GM18505 (cell line): ENCODE data around the gene AKAP6.

Source experiments
- ATAC-seq: cut with Tn5 transposase; IDR thresholded peaks from one replicate; pipeline ENCODE4 v1.9.1; 2021; ENCODE audit not compliant: unreplicated experiment
- POLR2A ChIP-seq: IDR thresholded peaks from 4 replicates; pipeline ENCODE4 v1.6.1; 2011; ENCODE audit warnings: borderline replicate concordance; ENCODE audit not compliant: insufficient read depth, insufficient read length; ENCODE audit errors: extremely low read depth

AKAP6 gene

DNA sequence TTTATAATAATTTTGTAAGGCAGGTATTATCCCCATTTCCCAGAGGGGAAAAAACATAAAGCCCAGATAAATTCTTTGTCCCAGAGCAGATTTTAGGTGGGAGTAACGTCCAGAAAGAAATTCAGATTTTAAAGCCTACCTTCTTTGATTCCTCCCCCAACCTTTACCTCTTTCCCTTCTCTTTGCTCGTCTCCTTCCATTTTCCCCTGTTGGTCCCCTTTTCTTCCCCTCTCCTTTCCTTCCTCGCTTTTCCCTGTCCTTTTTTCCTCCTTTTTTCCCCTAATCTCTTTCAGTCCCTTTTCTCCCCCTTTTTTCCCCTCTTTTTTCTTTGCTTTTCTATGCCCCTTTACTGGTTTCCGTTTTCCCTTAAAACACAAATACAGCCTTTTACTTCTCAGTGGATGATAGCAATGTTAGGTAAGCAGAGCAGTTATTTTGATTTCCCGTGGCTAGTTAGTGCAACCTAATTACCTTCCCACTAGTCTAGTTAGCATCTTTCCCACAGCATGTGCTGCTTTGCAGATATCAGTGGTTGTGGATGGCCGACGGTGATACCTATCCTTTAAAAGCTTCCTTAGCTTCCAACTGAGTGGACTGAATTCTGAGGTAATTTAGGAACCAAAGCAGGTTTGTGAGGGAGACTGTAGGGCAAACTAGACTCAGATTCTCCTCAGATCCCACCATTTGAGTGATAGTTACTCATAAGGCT, 10.9 kb upstream of the AKAP6 start:
- ATAC-seq, result no peak
- no peak for TF ChIP-seq POLR2A

DNA sequence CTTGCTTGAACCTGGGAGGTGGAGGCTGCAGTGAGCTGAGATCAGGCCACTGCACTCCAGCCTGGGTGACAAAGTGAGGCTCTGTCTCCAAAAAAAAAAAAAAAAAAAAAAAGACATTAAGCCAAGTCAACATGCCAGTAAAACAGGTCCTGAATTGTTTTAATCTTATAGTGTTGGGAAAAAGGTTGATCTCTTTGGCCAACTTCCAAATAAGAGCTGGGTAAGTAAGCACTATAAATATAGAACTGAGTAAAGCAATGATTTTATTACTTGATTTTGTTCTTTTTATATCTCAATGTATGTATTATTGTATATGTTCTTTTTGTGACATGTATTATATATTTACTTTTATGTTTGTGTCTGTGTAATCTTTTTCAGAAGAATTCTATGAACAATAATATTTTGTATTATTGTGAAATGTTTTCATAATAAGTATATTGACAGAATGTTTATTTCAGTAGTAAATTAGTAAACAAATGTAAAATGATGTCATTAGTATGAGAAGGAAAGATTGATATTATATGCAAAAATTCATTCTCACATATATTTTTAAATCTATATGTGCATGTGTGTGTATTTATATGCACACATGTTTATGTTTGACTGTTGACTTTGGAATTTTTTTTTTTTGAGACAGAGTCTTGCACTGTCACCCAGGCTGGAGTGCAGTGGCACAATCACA, 9.6 kb upstream of the AKAP6 start:
- no peak for TF ChIP-seq POLR2A
- no peak for ATAC-seq

DNA sequence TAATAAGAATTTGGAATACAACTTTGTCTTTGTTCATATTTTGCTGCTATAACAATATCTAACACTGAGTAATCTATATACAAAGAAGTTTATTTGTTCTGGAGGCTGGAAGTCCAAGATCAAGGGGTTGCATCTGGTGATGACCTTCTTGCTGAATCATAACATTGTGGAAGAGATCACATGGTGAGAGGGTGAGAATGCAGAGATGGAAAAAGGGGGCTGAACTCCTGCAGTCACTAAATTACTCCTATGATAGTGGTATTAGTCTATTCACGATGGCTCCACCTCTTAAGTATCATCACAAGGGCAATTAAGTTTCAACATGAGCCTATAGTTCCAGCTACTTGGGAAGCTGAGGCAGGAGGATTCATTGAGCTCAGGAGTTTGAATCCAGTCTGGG, 4.5 kb upstream of the AKAP6 start:
- ATAC-seq, result no peak
- no peak for TF ChIP-seq POLR2A

DNA sequence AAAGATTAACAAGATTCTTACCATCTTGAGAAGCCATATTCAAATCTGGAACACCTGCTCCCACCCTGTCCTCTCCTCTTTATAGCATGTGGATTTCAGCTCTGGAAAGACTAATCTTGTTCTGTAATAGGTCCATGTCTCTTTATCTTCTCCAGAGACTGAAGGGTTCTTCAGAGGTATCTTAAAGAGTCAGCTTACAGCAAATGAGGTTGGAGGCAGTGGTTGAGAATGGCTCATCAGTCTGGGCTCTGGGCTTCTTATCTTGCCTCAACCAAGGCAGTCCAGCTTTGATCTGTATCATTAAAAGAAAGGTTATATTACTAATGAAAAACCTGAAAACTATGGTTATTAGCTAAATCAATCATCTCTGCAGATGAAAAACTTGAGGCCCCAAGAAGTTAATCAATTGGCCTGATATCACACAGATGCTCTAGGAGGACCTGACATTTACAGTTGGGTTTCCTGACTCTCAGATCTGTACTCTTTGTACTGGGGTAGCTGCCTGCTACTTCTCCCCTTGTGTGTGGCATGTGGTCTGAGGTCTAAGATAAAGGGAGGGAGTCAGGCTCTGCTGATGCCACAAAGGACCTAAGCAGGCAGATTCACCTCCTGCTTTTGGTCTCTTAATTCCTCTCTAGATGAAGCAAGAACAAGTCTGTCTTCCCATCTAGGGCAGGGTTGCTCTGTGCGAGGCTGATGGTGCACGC, 1.7 kb upstream of the AKAP6 start:
- no peak for TF ChIP-seq POLR2A
- no peak for ATAC-seq

DNA sequence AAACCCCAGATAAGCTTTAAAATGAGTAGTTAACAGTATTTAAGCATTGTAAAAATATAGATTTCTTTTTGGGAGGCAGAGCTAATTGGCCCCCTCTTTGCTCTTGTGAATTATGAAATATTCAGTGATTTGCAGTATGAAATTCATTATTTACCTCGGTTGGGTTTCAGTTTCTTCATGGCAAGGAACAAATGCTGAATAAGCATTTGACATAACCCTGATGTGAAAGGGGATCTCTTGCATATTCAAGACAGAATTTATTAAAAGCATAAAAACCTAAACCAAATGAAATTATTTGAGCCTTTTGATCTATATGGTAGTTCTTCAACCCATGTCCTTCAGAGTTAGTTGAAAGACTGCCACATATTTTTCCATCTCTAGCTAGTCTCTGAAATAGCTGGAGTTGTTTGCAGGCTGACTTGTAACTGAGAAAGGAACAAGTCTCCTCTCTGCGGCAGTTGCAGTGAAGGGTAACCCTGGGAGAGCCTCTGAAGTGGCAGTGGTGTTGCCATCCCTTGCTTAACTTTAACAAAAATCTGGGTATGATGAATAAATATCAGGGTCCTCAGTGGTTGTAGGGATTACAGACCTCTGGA, 690 bp downstream of the AKAP6 start:
- no peak for ATAC-seq
- TF ChIP-seq POLR2A, result no peak

DNA sequence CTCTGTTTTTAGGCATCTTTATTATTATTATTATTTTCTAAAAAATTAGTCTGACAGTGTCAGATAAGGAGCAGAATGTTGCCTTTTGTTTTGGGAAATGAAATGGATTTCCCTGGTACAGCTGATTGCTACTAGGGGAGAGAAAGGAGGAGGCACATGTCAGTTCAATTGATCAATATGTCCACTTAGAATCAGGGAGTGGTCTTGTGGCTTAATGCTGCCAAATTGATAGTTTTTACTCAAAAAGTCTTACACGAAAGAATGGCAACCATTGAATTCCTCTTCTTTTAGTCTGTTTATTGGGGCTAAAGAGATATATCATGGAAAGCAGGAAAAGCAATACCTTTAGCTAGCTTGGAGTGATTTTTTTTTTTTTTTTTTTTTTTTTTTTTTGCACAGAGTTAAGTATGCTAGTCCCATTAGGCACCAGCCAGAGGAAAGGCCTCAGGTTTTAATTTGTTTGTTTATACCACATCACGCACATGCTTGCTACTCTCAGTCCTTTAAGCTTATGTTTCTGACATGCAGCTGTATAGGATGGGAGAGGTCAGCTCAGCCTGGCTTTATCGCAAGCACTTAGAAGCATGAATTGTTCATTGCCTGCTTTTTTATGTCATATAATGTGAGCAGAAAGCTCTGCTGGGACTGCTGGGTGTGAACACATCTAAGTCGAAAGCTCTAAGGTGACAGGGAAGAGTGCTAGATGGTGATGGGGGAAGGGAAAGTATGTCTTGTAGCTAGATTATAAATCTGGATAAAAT, 1.4 kb downstream of the AKAP6 start:
- ATAC-seq, result no peak
- TF ChIP-seq POLR2A, result no peak

DNA sequence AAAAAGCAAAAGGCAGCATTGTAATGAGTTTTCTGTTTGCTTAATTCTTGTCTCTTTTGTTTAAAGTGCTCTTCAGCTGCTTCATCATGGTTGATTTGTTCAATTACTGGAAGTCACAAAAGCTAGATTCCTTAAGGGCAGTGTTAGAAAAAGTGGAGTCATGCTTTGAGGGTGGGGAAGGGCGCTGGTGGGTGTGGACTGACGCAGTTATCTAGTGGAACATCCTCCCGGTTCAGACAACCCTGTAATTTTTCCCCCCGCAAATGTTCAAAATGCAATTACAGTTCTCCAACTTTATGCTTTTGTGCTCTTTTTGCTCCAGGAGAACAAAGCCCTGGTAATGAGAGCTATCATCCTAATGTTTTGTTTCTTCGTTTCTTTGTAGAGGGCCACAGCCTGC, 2.1 kb downstream of the AKAP6 start:
- no peak for TF ChIP-seq POLR2A
- ATAC-seq, result no peak

DNA sequence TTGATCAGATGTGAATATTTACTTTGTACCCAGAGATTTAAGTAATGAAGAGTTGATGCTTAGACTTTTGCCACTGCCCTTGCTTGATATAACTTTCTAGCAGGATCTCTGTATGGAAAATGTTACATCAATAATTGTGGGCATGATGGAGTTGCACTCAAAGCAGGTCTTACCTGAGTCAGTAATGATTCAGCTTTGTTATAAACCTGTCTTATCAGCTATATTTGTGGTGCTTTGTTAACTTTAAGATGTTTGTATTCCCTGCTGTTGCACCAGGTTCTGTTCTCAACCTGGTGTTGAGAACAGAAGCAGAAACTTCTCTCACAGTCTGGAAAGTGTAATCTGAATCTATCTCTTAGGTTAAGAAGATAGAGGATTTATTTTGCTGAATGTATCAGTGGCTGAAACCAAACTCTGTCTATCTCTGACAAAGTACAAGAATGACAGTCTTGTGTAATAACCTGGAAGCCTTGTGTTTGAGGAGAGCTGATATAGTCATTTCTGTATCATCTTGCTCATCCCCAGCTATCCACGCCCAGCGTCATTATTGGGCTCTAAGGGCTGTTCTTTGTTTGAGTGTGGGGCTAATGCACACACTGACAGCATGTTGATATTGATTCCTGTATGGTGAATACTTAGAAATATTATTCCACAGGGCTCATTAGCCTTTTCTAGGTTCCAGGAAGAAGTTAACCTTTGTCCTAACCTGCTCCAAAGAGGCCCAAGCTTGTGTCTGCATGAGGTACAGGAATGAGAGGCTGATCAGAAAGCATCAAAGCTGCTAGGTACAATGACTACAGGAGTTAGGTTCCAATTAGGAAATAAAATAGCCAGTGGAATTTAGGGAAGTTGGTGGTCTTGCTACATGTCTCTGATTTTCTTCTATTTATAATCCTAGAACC, 3.6 kb downstream of the AKAP6 start:
- ATAC-seq, result no peak
- TF ChIP-seq POLR2A, result no peak

DNA sequence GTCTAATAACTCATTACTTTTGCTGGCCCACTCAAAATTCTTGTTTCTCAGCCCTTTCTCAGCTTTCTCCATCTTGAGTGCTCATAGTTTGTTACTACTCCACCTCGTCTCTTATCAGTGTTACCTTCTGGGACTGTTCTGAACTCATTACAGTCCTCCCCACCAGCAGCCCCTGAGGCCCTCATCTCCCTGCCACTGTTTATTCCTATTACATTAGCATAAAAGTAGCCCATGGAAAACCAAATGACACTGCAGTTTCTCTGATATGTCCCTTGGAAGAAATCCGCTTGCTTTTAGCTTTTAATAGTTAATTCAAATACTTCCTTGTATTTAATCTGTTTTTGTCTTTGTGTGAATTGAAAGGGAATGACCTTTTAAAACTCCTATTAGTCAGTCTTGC, 7.6 kb downstream of the AKAP6 start:
- ATAC-seq, result no peak
- TF ChIP-seq POLR2A, result no peak

DNA sequence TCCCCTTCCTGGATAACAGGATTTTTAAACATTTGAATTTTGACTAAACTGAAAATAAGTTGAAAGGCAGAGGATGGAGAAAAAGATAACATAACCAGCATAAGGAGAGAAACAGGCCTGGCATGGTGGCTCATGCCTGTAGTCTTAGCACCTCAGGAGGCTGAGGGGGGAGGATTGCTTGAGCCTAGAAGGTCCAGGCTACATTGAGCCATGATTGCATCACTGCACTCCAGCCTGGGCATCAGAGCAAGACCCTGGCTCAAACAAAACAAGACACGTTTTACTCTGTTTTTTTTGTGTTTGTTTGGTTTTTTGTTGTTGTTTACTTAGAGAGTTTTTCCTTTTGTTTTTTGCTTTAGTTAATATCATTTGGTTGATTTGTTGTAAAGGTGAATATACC, 8.7 kb downstream of the AKAP6 start:
- TF ChIP-seq POLR2A, result no peak
- ATAC-seq, result no peak

DNA sequence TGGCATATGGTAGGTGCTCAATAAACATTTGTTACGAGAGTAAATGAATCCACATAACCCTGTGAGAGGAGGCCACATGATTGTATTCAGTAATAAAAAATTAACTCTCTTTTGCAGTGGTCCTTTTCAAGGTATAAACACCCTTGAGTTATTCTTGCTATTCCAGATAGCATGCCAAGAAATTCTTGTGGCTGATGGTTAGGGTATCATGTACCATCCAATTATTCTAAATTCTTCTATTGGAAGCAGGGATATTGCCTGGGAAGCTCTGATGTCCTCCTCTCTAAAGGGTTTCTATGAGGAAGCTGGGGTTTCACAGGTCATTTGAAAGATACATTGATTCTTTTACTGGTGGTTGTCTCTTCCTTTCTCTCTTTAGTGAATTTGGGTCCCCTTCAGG, 10.1 kb downstream of the AKAP6 start:
- no peak for TF ChIP-seq POLR2A

DNA sequence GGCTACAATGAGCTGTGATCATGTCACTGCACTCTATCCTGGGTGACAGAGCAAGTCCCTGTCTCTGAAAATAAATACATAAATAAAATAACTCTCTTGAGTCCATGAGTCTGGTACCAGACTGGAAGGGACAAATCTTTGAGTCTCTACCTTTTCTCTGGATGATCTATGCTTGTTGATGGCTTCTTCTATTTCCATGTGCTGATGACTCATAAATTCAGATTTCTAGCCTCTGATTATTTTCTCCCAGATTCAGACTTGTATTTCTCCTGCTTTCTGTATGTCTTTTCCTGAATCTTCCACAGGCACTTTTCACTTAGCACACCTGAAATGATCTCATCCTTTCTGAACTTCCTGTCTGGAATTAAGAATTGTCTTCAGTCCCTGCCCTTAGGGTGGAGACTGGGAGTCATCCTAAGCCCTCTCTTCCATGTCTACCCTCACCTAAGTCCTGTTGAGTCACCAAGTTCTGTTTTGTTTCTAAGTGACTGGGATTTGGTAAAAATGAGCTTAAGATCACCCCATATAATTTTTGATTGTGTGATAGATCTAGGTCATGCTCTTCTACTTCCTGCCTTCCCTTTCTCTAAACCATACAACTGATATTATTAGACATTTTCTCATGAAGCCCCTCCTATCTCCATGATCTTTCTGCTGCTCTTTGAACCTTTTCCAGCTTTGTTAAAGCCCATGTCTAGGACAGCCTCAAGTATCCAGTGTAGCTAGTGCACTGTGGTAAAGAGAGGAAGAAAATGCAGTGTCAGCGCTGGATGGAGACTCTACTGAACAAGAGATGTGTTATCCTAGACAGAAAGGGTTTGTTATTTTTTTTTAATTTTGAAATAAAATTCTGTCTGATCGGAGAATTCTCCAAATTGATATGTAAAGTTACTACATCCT, 13.1 kb downstream of the AKAP6 start:
- no peak for TF ChIP-seq POLR2A
- ATAC-seq, result no peak

More for the DNA sequence above, 10.1 kb downstream of the AKAP6 start:
- no peak for ATAC-seq

DNA sequence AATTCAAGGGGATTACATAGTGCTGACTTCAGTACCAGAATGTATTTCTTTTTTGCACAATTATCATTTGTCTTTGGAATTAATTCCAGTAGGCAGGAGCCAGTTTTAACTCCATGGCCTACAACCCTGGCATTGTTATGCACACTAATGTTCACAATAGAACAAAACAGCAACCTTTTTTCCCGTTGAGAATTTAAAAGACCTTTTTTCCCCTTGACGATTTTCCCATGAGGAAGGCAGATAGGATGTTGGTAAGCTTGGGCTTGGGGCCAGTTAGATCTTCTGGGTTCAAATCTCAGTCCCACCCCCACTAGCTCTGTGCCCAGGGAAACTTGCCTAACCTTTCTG, 13.7 kb downstream of the AKAP6 start:
- TF ChIP-seq POLR2A, result no peak
- no peak for ATAC-seq
